Panc1 (cell line): ENCODE data around the gene AFP. TPM values are rescaled to one million over a fixed set of nuclear protein-coding genes. Genes with fewer than 3 reads are reported as not detected.

Experiments
- ATAC-seq: fragments of 200-7000 bp; cut with Tn5 transposase; 2 replicates; pipeline ENCODE4 v1.9.1; 2020; ENCODE audit warnings: mild to moderate bottlenecking, moderate library complexity
- BruUV-seq: library from RNA; stranded (reverse); fragments of 400-500 nt; replicated peaks from 2 replicates; lab custom pipeline; 2021; lab: Mats Ljungman, UMichigan
- CTCF ChIA-PET: fragments of 300-600 bp; sonication (Branson Sonifier 250); formaldehyde crosslinking; loops from one replicate; lab custom pipeline; 2022; ENCODE audit warnings: antibody characterized with exemption; lab: Charles Lee
- POLR2A ChIA-PET: fragments of 300-600 bp; sonication (Branson Sonifier 250); formaldehyde crosslinking; loops from one replicate; lab custom pipeline; 2022; ENCODE audit warnings: antibody characterized with exemption; lab: Charles Lee
- DNase-seq: peaks from one replicate; pipeline ENCODE4 v3.0.0-alpha.2; 2010; ENCODE audit warnings: low read depth, low spot score
- H3K27ac ChIP-seq: 2 replicates; pipeline ENCODE4 v1.5.1; 2011; ENCODE audit warnings: mild to moderate bottlenecking, low read length, inconsistent platforms
- H3K27me3 ChIP-seq: fragments of 200-500 bp; sonication (Bioruptor generic); 2 replicates; pipeline ENCODE4 v1.6.0; 2014; ENCODE audit warnings: low read length, inconsistent platforms; ENCODE audit not compliant: control insufficient read depth, insufficient read depth
- H3K36me3 ChIP-seq: fragments of 200-500 bp; sonication (Bioruptor generic); 2 replicates; pipeline ENCODE4 v1.5.1; 2014; ENCODE audit warnings: inconsistent platforms, mild to moderate bottlenecking, low read length, moderate library complexity; ENCODE audit not compliant: control insufficient read depth, insufficient read depth
- H3K4me1 ChIP-seq: 2 replicates; pipeline ENCODE4 v1.5.1; 2011; ENCODE audit warnings: inconsistent platforms, mild to moderate bottlenecking, low read length, moderate library complexity; ENCODE audit not compliant: control insufficient read depth, insufficient read depth
- H3K4me3 ChIP-seq, 2 experiments: 2 replicates each; pipeline ENCODE4 v1.5.1; 2011 to 2012; ENCODE audit warnings: low read depth in 2 of 2, low read length in 2 of 2, mild to moderate bottlenecking in 2 of 2, inconsistent platforms in 1 of 2, moderate library complexity in 1 of 2
- H3K9me3 ChIP-seq: fragments of 200-500 bp; sonication (Bioruptor generic); 2 replicates; pipeline ENCODE4 v1.5.1; 2014; ENCODE audit warnings: low read depth, mild to moderate bottlenecking, inconsistent platforms, low read length, moderate library complexity; ENCODE audit not compliant: control insufficient read depth, insufficient read depth
- CTCF ChIP-seq: fragments of 450-650 bp; IDR thresholded peaks from 2 replicates; pipeline ENCODE4 v1.5.1; 2017; ENCODE audit warnings: mild to moderate bottlenecking
- POLR2AphosphoS5 ChIP-seq: IDR thresholded peaks from 2 replicates; pipeline ENCODE4 v1.6.1; 2012; ENCODE audit warnings: mild to moderate bottlenecking, low read depth, low read length, moderate library complexity
- REST ChIP-seq, 2 experiments: IDR thresholded peaks; 2 replicates each; pipeline ENCODE4 v1.6.1; 2011 to 2012; ENCODE audit warnings: low read depth in 2 of 2, control low read depth in 1 of 2, low read length in 1 of 2, mild to moderate bottlenecking in 1 of 2, moderate library complexity in 1 of 2; ENCODE audit not compliant: insufficient read depth in 1 of 2
- SIN3A ChIP-seq: IDR thresholded peaks from 2 replicates; pipeline ENCODE4 v1.6.1; 2012; ENCODE audit warnings: low read depth, mild to moderate bottlenecking, low read length, moderate library complexity, borderline replicate concordance; ENCODE audit not compliant: insufficient read depth
- TCF7L2 ChIP-seq: IDR thresholded peaks from 2 replicates; pipeline ENCODE4 v1.6.1; 2011; ENCODE audit warnings: mild to moderate bottlenecking, low read depth, low read length, inconsistent platforms
- in situ Hi-C: cut with HindIII; loops from 2 replicates; pipeline ENCODE4 v1.10.0; 2016; ENCODE audit warnings: low sequenced_read_pairs, low pct_unique_long_range_greater_than_20kb
- intact Hi-C: fragments of 100-400 bp; cut with micrococcal nuclease; formaldehyde crosslinking; loops from one replicate; pipeline ENCODE4 v1.10.0; 2022; ENCODE audit not compliant: unreplicated experiment
- total RNA-seq: library from RNA; stranded (reverse); gene quantifications from one replicate; pipeline ENCODE4 v1.2.1, GENCODE V29; 2021; ENCODE audit not compliant: unreplicated experiment

AFP gene
- total RNA-seq, 1 experiment from 2014 or later = 1.3 TPM

GRCh38 chr4:73436674-73437557 lies 895 bp downstream of the AFP start:
- ChIA-PET POLR2A (no interaction called here), CTCF (no interaction called here)
- no peak for ATAC-seq
- Histone ChIP-seq H3K27ac (no peak overlapping the region), H3K4me3 (no peak overlapping the region), H3K4me1 (no peaks in the 10 kb centered on the region), H3K9me3 (no peaks in the 10 kb centered on the region), H3K36me3 (no peaks in the 10 kb centered on the region), H3K27me3 (no peaks in the 10 kb centered on the region; the same call in none of the 2 replicates)
- no peak for DNase-seq
- intact Hi-C loops = no loop called here
- BruUV-seq = no TSS peak
- in situ Hi-C loops = no loop called here
- TF ChIP-seq SIN3A = no peak
- TF ChIP-seq CTCF = no peak
- TF ChIP-seq POLR2AphosphoS5 = no peak
- no peak for TF ChIP-seq REST (IDR thresholded peaks at IDR 0.05; ENCODE audit: insufficient read depth in 1 of 2, low read depth in 2 of 2, low read length in 1 of 2)
- no peak for TF ChIP-seq TCF7L2

DNA sequence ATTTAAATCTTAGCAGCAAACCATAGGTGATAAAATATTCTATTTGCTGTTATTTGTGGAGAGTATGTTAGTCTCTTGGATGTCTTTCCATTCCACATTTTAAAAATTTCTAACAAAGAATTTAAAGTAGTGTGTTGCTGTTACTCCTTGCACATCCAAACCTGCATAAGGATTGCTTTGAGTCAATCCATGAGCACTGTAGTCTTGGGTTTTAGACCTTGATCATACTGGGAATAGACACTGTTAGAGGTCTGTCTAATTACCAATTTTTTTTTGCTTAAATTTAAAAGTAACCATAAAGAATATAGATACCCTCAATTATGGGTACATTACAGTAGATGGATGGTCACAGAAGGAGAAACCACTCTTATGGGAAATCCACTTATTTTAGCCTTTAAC lies 1.5 kb downstream of the AFP start:
- ATAC-seq (no peak), DNase-seq (no peak)
- H3K36me3 ChIP-seq = no peaks in the 10 kb centered on the region
- no TSS peak for BruUV-seq
- no peak overlapping the region for H3K4me3 ChIP-seq
- no peaks in the 10 kb centered on the region for H3K4me1 ChIP-seq
- ChIA-PET POLR2A (no interaction called here), CTCF (no interaction called here)
- intact Hi-C loops (no loop called here), in situ Hi-C loops (no loop called here)
- no peak for TF ChIP-seq REST (IDR thresholded peaks at IDR 0.05; ENCODE audit: insufficient read depth in 1 of 2, low read depth in 2 of 2, low read length in 1 of 2)
- no peak overlapping the region for H3K27ac ChIP-seq
- no peaks in the 10 kb centered on the region for H3K9me3 ChIP-seq
- H3K27me3 ChIP-seq = no peaks in the 10 kb centered on the region; the same call in none of the 2 replicates
